Gastrocnemius medialis (tissue), 4 donors: Measurements from ENCODE around the gene C11orf86.

Experiments
- CTCF ChIP-seq, 5 experiments: fragments of 450-650 bp in 3 of 5; fragments of 200-600 bp in 2 of 5; sonication (generic) in 2 of 5; IDR thresholded peaks in 4 of 5; conservative IDR thresholded peaks in 1 of 5; 1 replicate in 4 of 5; 2 replicates in 1 of 5; pipeline ENCODE4 v1.5.1; 2016 to 2019; ENCODE audit warnings: antibody characterized with exemption in 5 of 5, mild to moderate bottlenecking in 3 of 5, moderate library complexity in 3 of 5
- POLR2A ChIP-seq, 2 donors: fragments of 450-650 bp; IDR thresholded peaks; one replicate each; pipeline ENCODE4 v1.6.1; 2017; ENCODE audit warnings: antibody characterized with exemption in 2 of 2, mild to moderate bottlenecking in 2 of 2, moderate library complexity in 2 of 2

- TF ChIP-seq CTCF (IDR thresholded peaks at IDR 0.05 in 4 of 5, conservative IDR thresholded peaks at IDR 0.05 in 1 of 5), result no peak
- TF ChIP-seq POLR2A (IDR thresholded peaks at IDR 0.05), result no peak
Measured at GRCh38 chr11:66976925-66977324, 1.8 kb downstream of the C11orf86 start.
